Lower lobe of right lung (tissue), 2 donors: ENCODE results near the gene ICE1. TPM values are rescaled to one million over a fixed set of nuclear protein-coding genes. Genes with fewer than 3 reads are reported as not detected.
"Not testable (repeated sequence)": the region's sequence is repeated elsewhere in the genome, so short reads cannot be mapped to it uniquely, and the experiment has no call there.

Experiments used
- ATAC-seq, 2 donors: fragments of 200-7000 bp; cut with Tn5 transposase; one replicate each; pipeline ENCODE4 v1.9.1; 2020 to 2022; ENCODE audit warnings: mild to moderate bottlenecking in 2 of 2, moderate library complexity in 2 of 2
- DNase-seq: peaks from one replicate; pipeline ENCODE4 v3.0.0-alpha.2; 2020
- H3K27ac ChIP-seq: fragments of 200-600 bp; one replicate; pipeline ENCODE4 v1.8.0; 2022
- H3K27me3 ChIP-seq: fragments of 200-600 bp; one replicate; pipeline ENCODE4 v1.8.0; 2022; ENCODE audit warnings: low read depth
- H3K36me3 ChIP-seq: fragments of 200-600 bp; one replicate; pipeline ENCODE4 v1.8.0; 2022; ENCODE audit warnings: mild to moderate bottlenecking
- H3K4me1 ChIP-seq: fragments of 200-600 bp; one replicate; pipeline ENCODE4 v1.8.0; 2022
- H3K4me3 ChIP-seq: fragments of 200-600 bp; one replicate; pipeline ENCODE4 v1.8.0; 2022; ENCODE audit warnings: mild to moderate bottlenecking
- H3K9me3 ChIP-seq: fragments of 200-600 bp; one replicate; pipeline ENCODE4 v1.8.0; 2022
- intact Hi-C: fragments of 100-400 bp; cut with DNase I; formaldehyde crosslinking; loops from one replicate; pipeline ENCODE4 v1.11.0; 2022
- total RNA-seq: library from RNA; stranded (reverse); fragmentation: NEBNext Ultra II Directional; extraction: Animal tissue kit (Norgen Biotek cat#: 25700); gene quantifications from one replicate; pipeline ENCODE4 v1.2.1, GENCODE V29; 2021
- TF ChIP-seq, protein P1 (sequence below): fragments of 200-600 bp; IDR thresholded peaks from one replicate; pipeline ENCODE4 v1.8.0; 2022; ENCODE audit warnings: antibody characterized with exemption, mild to moderate bottlenecking
- donor health status: DM: no; HTN: yes; CAD: no; lungs with severe emphysema.

Gene ICE1
- total RNA-seq, 1 donor from 2014 or later: 28.1 TPM

DNA sequence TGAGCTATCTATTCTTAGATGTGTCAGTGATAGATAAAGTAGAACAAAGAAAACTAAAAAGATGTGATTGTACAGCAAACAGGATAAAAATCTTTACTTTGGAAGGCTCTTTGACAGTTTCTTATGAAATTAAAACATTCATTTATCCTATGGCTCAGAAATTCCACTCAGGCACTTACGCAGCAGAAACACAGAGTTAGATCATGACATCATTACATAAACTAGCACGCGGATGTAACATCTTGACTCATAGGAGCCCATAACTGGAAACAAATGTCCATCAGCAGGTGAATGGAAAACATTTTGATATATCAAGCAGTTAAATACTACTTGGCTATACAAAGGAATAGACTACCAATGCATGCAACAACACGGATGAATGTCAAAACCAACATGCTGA, 45.3 kb downstream of the ICE1 start:
- no peak overlapping the region for H3K27ac ChIP-seq
- no peaks in the 10 kb centered on the region for H3K4me1 ChIP-seq
- H3K4me3 ChIP-seq: no peak overlapping the region
- H3K36me3 ChIP-seq: peaks cover 79% of the 10 kb centered on the region
- DNase-seq (no peak), ATAC-seq (no peak)
- no peaks in the 10 kb centered on the region for H3K9me3 ChIP-seq
- intact Hi-C loops: no loop called here
- TF ChIP-seq, protein P1, sequence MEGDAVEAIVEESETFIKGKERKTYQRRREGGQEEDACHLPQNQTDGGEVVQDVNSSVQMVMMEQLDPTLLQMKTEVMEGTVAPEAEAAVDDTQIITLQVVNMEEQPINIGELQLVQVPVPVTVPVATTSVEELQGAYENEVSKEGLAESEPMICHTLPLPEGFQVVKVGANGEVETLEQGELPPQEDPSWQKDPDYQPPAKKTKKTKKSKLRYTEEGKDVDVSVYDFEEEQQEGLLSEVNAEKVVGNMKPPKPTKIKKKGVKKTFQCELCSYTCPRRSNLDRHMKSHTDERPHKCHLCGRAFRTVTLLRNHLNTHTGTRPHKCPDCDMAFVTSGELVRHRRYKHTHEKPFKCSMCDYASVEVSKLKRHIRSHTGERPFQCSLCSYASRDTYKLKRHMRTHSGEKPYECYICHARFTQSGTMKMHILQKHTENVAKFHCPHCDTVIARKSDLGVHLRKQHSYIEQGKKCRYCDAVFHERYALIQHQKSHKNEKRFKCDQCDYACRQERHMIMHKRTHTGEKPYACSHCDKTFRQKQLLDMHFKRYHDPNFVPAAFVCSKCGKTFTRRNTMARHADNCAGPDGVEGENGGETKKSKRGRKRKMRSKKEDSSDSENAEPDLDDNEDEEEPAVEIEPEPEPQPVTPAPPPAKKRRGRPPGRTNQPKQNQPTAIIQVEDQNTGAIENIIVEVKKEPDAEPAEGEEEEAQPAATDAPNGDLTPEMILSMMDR: no peak
- no peaks in the 10 kb centered on the region for H3K27me3 ChIP-seq

DNA sequence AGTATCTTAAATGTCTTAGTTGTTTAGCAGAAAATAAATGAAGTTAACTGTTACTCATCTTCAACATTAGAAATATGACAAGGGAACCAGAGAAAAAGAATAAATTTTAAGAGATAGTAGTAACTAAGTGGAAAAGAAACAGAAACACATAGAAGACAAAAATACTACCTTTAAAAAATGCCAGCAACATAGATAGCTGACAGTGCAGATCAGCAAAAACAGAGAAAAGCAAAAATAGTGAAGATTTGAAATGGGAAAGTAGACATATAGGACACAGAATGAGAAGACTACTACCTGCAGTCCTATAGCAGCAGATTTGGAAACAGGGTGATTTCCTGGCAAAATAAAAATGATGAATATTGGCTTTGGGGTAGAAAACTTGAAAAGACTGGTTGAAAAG, 48.5 kb downstream of the ICE1 start:
- Histone ChIP-seq H3K9me3 (no peaks in the 10 kb centered on the region), H3K4me1 (no peaks in the 10 kb centered on the region), H3K27me3 (no peaks in the 10 kb centered on the region), H3K36me3 (peaks cover 77% of the 10 kb centered on the region), H3K4me3 (no peak overlapping the region), H3K27ac (no peak overlapping the region)
- intact Hi-C loops: no loop called here
- ATAC-seq (no peak), DNase-seq (no peak)
- TF ChIP-seq, protein P1: no peak

DNA sequence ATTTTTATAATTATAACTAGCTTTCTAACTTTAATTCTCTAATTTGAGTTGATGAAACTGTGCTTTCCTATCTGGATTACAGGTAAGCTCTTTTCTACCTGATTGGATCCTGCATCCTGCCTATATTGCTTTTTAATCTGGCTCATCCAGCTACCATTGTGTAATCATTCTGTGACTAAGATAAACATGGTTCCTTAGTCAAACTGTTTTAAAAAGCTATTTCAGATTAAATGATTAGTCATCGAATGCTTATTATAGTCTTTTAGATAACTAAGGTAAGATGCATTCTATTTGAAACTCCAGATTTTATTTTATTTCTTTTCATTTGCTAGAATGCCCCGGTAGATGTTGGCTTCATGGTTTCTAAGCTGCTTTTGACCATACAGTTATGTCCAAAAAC, 50.7 kb downstream of the ICE1 start:
- H3K27ac ChIP-seq: no peak overlapping the region
- no peaks in the 10 kb centered on the region for H3K4me1 ChIP-seq
- ATAC-seq: no peak
- TF ChIP-seq, protein P1: no peak
- intact Hi-C loops: no loop called here
- no peaks in the 10 kb centered on the region for H3K9me3 ChIP-seq
- no peak overlapping the region for H3K4me3 ChIP-seq
- no peak for DNase-seq
- no peaks in the 10 kb centered on the region for H3K27me3 ChIP-seq
- H3K36me3 ChIP-seq: peaks cover 77% of the 10 kb centered on the region

DNA sequence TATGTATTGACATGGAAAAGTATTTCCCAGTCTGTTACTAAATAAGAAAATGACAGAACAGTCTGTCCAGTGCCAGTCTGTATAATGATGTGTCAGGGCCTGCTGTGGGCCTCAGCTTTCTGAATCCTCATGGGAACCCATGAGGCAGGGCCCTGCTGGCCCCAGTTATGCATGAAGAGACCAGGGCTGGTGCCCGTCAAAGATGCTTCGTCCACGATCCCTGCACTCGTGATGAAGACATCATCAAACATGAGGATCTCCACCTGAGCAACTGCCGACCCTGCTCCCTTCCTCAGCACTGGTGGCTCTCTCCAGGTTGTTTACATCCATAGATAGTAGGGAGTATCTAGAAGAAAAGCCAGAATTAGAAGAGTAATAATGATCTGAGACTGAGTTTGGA, 52.5 kb downstream of the ICE1 start:
- TF ChIP-seq, protein P1: no peak
- H3K27ac ChIP-seq: no peak overlapping the region
- intact Hi-C loops: no loop called here
- H3K4me3 ChIP-seq: no peak overlapping the region
- peaks cover 65% of the 10 kb centered on the region for H3K36me3 ChIP-seq
- H3K9me3 ChIP-seq: no peaks in the 10 kb centered on the region
- DNase-seq: no peak
- ATAC-seq: no peak
- no peaks in the 10 kb centered on the region for H3K4me1 ChIP-seq
- H3K27me3 ChIP-seq: no peaks in the 10 kb centered on the region

DNA sequence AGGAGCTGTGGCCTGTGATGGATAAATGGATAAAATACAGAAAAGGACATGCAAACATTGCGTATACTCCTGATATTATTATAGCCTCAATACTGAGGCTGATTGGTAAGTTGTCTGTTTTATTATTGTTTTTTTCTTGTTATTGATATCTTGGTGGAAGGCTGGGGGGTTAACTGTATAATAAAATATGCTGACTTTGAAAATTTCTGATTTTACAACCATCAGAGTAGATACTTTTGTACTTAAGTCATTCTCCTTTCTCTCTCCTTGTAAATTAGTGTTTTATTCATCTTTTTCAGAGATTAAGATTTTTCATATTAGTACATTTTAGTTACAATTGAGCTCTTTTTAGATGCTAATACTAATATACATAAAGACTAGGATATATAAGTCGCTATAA, 53.5 kb downstream of the ICE1 start:
- no peaks in the 10 kb centered on the region for H3K9me3 ChIP-seq
- intact Hi-C loops: no loop called here
- ATAC-seq (no peak), DNase-seq (no peak)
- no peak overlapping the region for H3K27ac ChIP-seq
- TF ChIP-seq, protein P1: no peak
- no peaks in the 10 kb centered on the region for H3K4me1 ChIP-seq
- H3K27me3 ChIP-seq: no peaks in the 10 kb centered on the region
- no peak overlapping the region for H3K4me3 ChIP-seq
- peaks cover 62% of the 10 kb centered on the region for H3K36me3 ChIP-seq

DNA sequence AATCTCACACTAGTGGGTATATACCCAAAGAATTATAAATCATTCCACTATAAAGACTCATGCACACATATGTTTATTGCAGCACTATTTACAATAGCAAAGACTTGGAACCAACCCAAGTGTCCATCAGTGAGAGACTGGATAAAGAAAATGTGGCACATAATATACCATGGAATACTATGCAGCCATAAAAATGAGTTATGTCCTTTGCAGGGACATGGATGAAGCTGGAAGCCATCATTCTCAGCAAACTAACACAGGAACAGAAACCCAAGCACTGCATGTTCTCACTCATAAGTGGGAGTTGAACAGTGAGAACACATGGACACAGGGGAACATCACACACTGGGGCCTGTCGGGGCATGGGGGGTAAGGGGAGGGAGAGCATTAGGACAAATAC, 57.1 kb downstream of the ICE1 start:
- H3K36me3 ChIP-seq: peaks cover 49% of the 10 kb centered on the region
- H3K9me3 ChIP-seq, intact Hi-C loops, DNase-seq, H3K27me3 ChIP-seq, H3K4me1 ChIP-seq, H3K4me3 ChIP-seq, ATAC-seq, H3K27ac ChIP-seq: not testable (repeated sequence)
